Sciatic nerve (tissue), 2 donors: ENCODE measurements around the gene RREB1. TPM values are rescaled to one million over a fixed set of nuclear protein-coding genes. Genes with fewer than 3 reads are reported as not detected.

Source experiments
- ATAC-seq: fragments of 200-7000 bp; cut with Tn5 transposase; one replicate; pipeline ENCODE4 v1.9.1; 2020; ENCODE audit warnings: mild to moderate bottlenecking, moderate library complexity
- DNase-seq: peaks from one replicate; pipeline ENCODE4 v3.0.0-alpha.2; 2020; ENCODE audit warnings: low spot score
- intact Hi-C: fragments of 100-400 bp; cut with DNase I; formaldehyde crosslinking; loops from one replicate; pipeline ENCODE4 v1.14.2; 2022
- total RNA-seq: library from RNA; stranded (reverse); fragmentation: NEBNext Ultra II Directional; extraction: Animal tissue kit (Norgen Biotek cat#: 25700); gene quantifications from one replicate; pipeline ENCODE4 v1.2.1, GENCODE V29; 2021
- donor health status: DM: no; HTN: no; CAD: no.
- donor health status: DM: no; HTN: no; CAD: no.

Gene RREB1
- total RNA-seq, 1 donor from 2014 or later = 50.6 TPM

- intact Hi-C loops = no loop called here
- DNase-seq (no peak), ATAC-seq (peak; percentile 49)
Observed at GRCh38 chr6:7087066-7087465, 20.7 kb upstream of the RREB1 start.

GRCh38 chr6:7087491-7087979, 20.2 kb upstream of the RREB1 start:
- intact Hi-C loops = no loop called here
- ATAC-seq (no peak), DNase-seq (no peak)

- intact Hi-C loops = no loop called here
- no peak for ATAC-seq
- DNase-seq = no peak
Observed at GRCh38 chr6:7088076-7088742, 19.6 kb upstream of the RREB1 start.

- DNase-seq (no peak), ATAC-seq (no peak)
- intact Hi-C loops = no loop called here
Observed at GRCh38 chr6:7098993-7099392, 8.8 kb upstream of the RREB1 start.

GRCh38 chr6:7100072-7100752, 7.5 kb upstream of the RREB1 start:
- DNase-seq = no peak
- intact Hi-C loops = no loop called here
- ATAC-seq = no peak

GRCh38 chr6:7100753-7101081, 7.0 kb upstream of the RREB1 start:
- DNase-seq = no peak
- no peak for ATAC-seq
- intact Hi-C loops = no loop called here

- ATAC-seq = no peak
Observed at GRCh38 chr6:7101290-7101689, 6.5 kb upstream of the RREB1 start.

GRCh38 chr6:7104752-7105151, 3.0 kb upstream of the RREB1 start:
- DNase-seq (no peak), ATAC-seq (no peak)
- intact Hi-C loops = no loop called here

More at GRCh38 chr6:7101290-7101689, 6.5 kb upstream of the RREB1 start:
- DNase-seq = no peak
- intact Hi-C loops = no loop called here

GRCh38 chr6:7106215-7106751, 1.5 kb upstream of the RREB1 start:
- ATAC-seq = peak; percentile 3
- intact Hi-C loops = no loop called here
- no peak for DNase-seq

- DNase-seq = peak; percentile 72
- ATAC-seq = peak; percentile 41
- intact Hi-C loops = no loop called here
Observed at GRCh38 chr6:7106752-7107577, 796 bp upstream of the RREB1 start.

GRCh38 chr6:7108196-7108963, 619 bp downstream of the RREB1 start:
- DNase-seq (peak; percentile 79), ATAC-seq (peak; percentile 52)
- intact Hi-C loops = no loop called here

- peak; percentile 75 for DNase-seq
- peak; percentile 75 for ATAC-seq
- intact Hi-C loops = no loop called here
Observed at GRCh38 chr6:7108964-7109836, 1.4 kb downstream of the RREB1 start.

- ATAC-seq (no peak), DNase-seq (no peak)
- intact Hi-C loops = no loop called here
Observed at GRCh38 chr6:7110092-7110792, 2.5 kb downstream of the RREB1 start.

- no peak for DNase-seq
- intact Hi-C loops = no loop called here
- ATAC-seq = no peak
Observed at GRCh38 chr6:7111095-7111690, 3.4 kb downstream of the RREB1 start.

GRCh38 chr6:7112171-7112570, 4.4 kb downstream of the RREB1 start:
- no peak for DNase-seq
- no peak for ATAC-seq
- intact Hi-C loops = no loop called here

GRCh38 chr6:7112741-7113313, 5.1 kb downstream of the RREB1 start:
- ATAC-seq (no peak), DNase-seq (no peak)
- intact Hi-C loops = no loop called here
